Activated naive CD4-positive, alpha-beta T cell treated with anti-CD3 and anti-CD28 coated beads, Interleukin-2, amount 50 U/mL, for 72 hours (primary cell): ENCODE results near the gene TAF4B. TPM values are rescaled to one million over a fixed set of nuclear protein-coding genes. Genes with fewer than 3 reads are reported as not detected.
"Not testable (repeated sequence)": the region's sequence is repeated elsewhere in the genome, so short reads cannot be mapped to it uniquely, and the experiment has no call there.

Experiments used
- ATAC-seq, 2 donors: fragments of 150-1000 bp; cut with Tn5 transposase; 2 replicates each; pipeline ENCODE4 v1.10.0; 2021; ENCODE audit warnings: mild to moderate bottlenecking in 2 of 2, moderate library complexity in 2 of 2
- DNase-seq, 2 donors: peaks; one replicate each; pipeline ENCODE4 v3.0.0; 2021 to 2022; ENCODE audit warnings: low spot score in 2 of 2
- H3K27ac Mint-ChIP-seq, 2 donors: one replicate each; pipeline ENCODE4 v1.8.0; 2022; ENCODE audit warnings: mild to moderate bottlenecking in 2 of 2, mixed read lengths in 2 of 2
- H3K36me3 Mint-ChIP-seq, 2 donors: one replicate each; pipeline ENCODE4 v1.8.0; 2022; ENCODE audit warnings: mixed read lengths in 2 of 2
- H3K9me3 Mint-ChIP-seq, 2 donors: one replicate each; pipeline ENCODE4 v1.8.0; 2022; ENCODE audit warnings: mixed read lengths in 2 of 2
- total RNA-seq, 2 donors: library from RNA; stranded (reverse); gene quantifications; one replicate each; pipeline ENCODE4 v1.2.3, GENCODE V29; 2022

The TAF4B gene
- total RNA-seq, 2 donors from 2014 or later, result 12.7 to 29.1 TPM

DNA sequence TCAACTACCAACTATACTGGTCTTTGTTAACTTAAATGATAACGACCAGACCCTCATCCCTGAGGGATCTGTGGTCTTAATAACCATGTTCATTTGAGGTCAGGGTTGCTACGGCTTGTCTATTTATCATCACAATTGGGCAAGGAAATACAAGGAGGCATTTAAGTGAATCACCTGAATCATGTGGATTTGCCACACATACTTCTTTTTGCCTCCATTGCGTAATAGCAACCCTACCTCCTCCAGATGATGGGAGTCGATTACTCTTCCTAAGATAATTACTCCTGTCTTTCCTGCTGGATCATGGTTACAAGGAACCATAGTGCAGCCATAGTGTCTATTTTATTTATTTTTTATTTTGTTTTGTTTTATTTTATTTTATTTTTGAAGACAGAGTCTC, 42.2 kb downstream of the TAF4B start:
- no peak overlapping the region for H3K27ac Mint-ChIP-seq
- no peak for ATAC-seq
- no peaks in the 10 kb centered on the region for H3K9me3 Mint-ChIP-seq
- peaks cover 5 to 10% of the 10 kb centered on the region in 2 donors for H3K36me3 Mint-ChIP-seq
- DNase-seq, result no peak

- H3K36me3 Mint-ChIP-seq, result peaks cover 5 to 10% of the 10 kb centered on the region in 2 donors
- no peak for DNase-seq
- no peak overlapping the region for H3K27ac Mint-ChIP-seq
- no peak for ATAC-seq
- no peaks in the 10 kb centered on the region for H3K9me3 Mint-ChIP-seq
These were observed 45.8 kb downstream of the TAF4B start for GRCh38 chr18:26271917-26272549.

DNA sequence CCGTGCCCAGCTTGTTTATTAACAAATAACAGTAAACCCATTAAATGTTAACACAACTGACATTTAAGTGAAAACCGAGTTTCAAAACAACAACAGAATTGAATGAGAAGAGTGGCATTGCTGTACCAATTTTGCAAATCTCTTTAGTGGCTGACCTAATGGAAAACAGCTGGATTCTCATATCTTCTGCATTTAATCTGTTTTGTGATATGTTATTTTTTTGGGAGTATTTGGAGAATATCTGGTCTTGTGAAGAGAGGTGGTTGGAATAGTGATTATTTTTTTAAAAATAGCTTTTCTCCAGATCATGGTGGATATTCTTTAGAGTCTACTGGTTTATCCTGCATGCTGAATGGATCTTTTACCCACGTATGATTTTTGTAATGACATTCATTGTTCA, 51.1 kb downstream of the TAF4B start:
- Mint-ChIP-seq H3K9me3 (no peaks in the 10 kb centered on the region), H3K27ac (no peak overlapping the region), H3K36me3 (peaks cover 9 to 41% of the 10 kb centered on the region in 2 donors)
- DNase-seq (no peak), ATAC-seq (no peak)

- peaks cover 22 to 53% of the 10 kb centered on the region in 2 donors for H3K36me3 Mint-ChIP-seq
- no peaks in the 10 kb centered on the region for H3K9me3 Mint-ChIP-seq
- no peak overlapping the region for H3K27ac Mint-ChIP-seq
- ATAC-seq (no peak), DNase-seq (no peak)
These were observed 53.2 kb downstream of the TAF4B start for GRCh38 chr18:26279428-26279827.

DNA sequence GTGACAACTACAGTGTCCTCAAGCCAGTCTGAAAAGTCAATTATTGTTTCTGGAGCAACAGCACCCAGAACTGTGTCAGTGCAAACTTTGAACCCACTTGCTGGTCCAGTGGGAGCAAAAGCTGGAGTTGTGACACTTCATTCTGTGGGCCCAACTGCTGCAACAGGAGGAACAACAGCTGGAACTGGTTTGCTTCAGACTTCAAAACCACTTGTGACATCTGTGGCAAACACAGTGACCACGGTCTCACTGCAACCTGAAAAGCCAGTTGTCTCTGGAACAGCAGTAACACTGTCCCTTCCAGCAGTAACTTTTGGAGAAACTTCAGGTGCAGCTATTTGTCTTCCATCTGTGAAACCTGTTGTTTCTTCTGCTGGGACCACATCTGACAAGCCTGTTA, 59.8 kb downstream of the TAF4B start:
- Mint-ChIP-seq H3K27ac (no peak overlapping the region), H3K9me3 (no peaks in the 10 kb centered on the region), H3K36me3 (peaks cover 32 to 40% of the 10 kb centered on the region in 2 donors)
- ATAC-seq (no peak), DNase-seq (no peak)

- H3K27ac Mint-ChIP-seq, result no peak overlapping the region
- no peak for ATAC-seq
These were observed 61.4 kb downstream of the TAF4B start for GRCh38 chr18:26287644-26288043.

GRCh38 chr18:26290385-26290784, 64.1 kb downstream of the TAF4B start:
- DNase-seq, result no peak
- no peak for ATAC-seq
- no peak overlapping the region for H3K27ac Mint-ChIP-seq
- H3K9me3 Mint-ChIP-seq, result no peaks in the 10 kb centered on the region
- peaks cover 23 to 29% of the 10 kb centered on the region in 2 donors for H3K36me3 Mint-ChIP-seq

More at GRCh38 chr18:26287644-26288043, 61.4 kb downstream of the TAF4B start:
- H3K9me3 Mint-ChIP-seq, result no peaks in the 10 kb centered on the region
- peaks cover 30 to 39% of the 10 kb centered on the region in 2 donors for H3K36me3 Mint-ChIP-seq
- DNase-seq, result no peak

- Mint-ChIP-seq H3K36me3 (peaks cover 23 to 31% of the 10 kb centered on the region in 2 donors), H3K9me3 (no peaks in the 10 kb centered on the region), H3K27ac (no peak overlapping the region)
- ATAC-seq (peak in 1 of 2 donors; percentile 46), DNase-seq (no peak)
These were observed 67.7 kb downstream of the TAF4B start for GRCh38 chr18:26293982-26294381.

GRCh38 chr18:26298107-26298506, 71.9 kb downstream of the TAF4B start:
- Mint-ChIP-seq H3K27ac (no peak overlapping the region), H3K36me3 (peaks cover 18 to 24% of the 10 kb centered on the region in 2 donors), H3K9me3 (no peaks in the 10 kb centered on the region)
- DNase-seq, result no peak
- ATAC-seq, result no peak

DNA sequence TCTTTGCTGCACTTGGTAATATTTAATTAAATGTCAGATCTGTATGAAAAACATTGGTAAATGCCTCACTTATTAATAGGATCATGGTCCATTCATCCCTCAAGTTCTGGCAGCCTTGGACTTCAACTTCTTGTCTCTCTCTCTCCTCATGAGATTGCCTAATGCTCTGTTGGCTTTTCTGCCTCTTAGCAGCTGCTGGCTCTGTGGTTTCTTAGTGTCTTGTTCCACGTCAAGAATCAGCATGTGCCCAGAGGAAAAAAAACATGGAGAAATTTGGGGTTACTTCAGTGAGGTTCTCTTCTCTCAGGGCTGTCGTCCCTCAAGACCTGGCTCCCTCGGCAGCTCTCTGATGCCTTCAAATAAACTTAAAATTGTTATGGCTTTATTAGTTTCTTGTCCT, 75.4 kb downstream of the TAF4B start:
- Mint-ChIP-seq H3K36me3 (peaks cover 2 to 13% of the 10 kb centered on the region in 2 donors), H3K27ac (no peak overlapping the region), H3K9me3 (no peaks in the 10 kb centered on the region)
- DNase-seq (no peak), ATAC-seq (no peak)

DNA sequence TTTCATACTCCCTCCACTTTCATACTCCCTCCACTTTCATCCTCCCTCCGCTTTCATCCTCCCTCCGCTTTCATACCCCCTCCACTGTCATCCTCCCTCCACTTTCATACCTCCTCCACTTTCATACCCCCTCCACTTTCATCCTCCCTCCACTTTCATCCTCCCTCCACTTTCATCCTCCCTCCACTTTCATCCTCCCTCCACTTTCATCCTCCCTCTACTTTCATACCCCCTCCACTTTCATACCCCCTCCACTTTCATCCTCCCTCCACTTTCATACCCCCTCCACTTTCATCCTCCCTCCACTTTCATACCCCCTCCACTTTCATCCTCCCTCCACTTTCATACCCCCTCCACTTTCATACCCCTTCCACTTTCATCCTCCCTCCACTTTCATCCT, 77.0 kb downstream of the TAF4B start:
- H3K27ac Mint-ChIP-seq, H3K9me3 Mint-ChIP-seq, H3K36me3 Mint-ChIP-seq, ATAC-seq, DNase-seq: not testable (repeated sequence)

DNA sequence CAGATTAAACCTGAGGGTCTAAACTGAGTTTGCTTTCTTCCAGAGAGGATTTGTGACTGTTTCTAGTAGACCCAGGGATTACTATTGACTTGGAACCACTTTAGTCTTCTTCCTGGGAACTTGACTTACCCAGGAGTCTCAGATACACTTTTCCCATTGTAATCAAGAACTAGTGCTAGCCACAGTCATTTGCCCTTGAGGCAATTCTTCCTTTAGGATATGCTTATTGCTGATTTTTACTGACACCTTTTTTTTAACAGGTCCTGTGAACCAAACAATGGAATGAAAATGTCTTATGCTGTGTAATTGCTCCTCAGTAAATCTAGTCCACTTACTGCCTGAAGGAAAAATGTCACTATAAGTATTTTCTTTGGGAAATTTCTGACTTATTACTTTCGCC, 78.3 kb downstream of the TAF4B start:
- no peak for DNase-seq
- peaks cover 0 to 6% of the 10 kb centered on the region in 2 donors for H3K36me3 Mint-ChIP-seq
- no peak for ATAC-seq
- no peaks in the 10 kb centered on the region for H3K9me3 Mint-ChIP-seq
- no peak overlapping the region for H3K27ac Mint-ChIP-seq

- DNase-seq (peak in 1 of 2 donors; percentile 12), ATAC-seq (peak in 1 of 2 donors; percentile 49)
- Mint-ChIP-seq H3K36me3 (peaks cover 0 to 6% of the 10 kb centered on the region in 2 donors), H3K27ac (no peak overlapping the region), H3K9me3 (no peaks in the 10 kb centered on the region)
These were observed 81.0 kb downstream of the TAF4B start for GRCh38 chr18:26307161-26307773.

DNA sequence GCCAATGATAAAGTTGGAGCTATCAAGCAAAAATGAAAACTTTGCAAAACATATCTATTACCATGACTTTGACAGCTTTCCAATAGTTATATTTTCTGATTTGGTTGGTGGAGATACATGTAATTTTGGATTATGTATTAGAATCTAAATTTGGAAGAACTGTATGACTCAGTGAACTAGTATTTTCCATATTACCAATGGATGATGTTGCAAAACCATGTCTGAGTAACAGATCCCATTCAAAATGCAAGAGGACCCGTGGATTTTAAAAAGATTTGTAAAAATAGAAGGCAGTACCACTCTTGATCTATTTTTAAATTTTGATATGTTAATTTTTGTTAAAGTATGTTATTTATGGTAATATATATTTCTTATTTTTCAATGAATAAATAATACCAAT, 83.0 kb downstream of the TAF4B start:
- no peaks in the 10 kb centered on the region for H3K36me3 Mint-ChIP-seq
- ATAC-seq (no peak), DNase-seq (no peak)
- H3K9me3 Mint-ChIP-seq, result no peaks in the 10 kb centered on the region
- H3K27ac Mint-ChIP-seq, result no peak overlapping the region

DNA sequence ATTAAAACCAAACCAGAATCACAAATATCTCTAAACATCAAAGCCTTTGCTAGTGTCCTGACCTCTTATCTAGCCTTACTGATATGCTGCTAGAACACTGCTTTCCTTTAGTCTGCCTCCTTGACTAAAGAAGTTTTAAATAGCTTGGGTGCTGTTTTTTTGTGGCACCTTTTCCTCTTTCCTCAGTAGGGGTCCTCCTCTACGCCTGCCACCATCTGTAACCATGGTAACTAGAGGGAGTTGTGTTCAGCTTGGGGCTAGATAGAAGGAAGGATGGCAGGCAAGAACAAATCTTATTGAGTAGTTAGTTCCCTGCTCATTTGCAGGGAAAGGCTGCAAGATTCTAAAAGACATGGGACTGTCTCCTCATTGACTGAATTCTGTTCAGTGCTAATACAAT, 86.0 kb downstream of the TAF4B start:
- H3K9me3 Mint-ChIP-seq, result no peaks in the 10 kb centered on the region
- ATAC-seq (no peak), DNase-seq (no peak)
- H3K36me3 Mint-ChIP-seq, result peaks cover 0 to 6% of the 10 kb centered on the region in 2 donors
- peak overlapping the region in 1 of 2 donors; percentile 61 for H3K27ac Mint-ChIP-seq

GRCh38 chr18:26317398-26317797, 91.2 kb downstream of the TAF4B start:
- no peak for DNase-seq
- Mint-ChIP-seq H3K27ac (no peak overlapping the region), H3K36me3 (peaks cover under 1 to 14% of the 10 kb centered on the region in 2 donors), H3K9me3 (no peaks in the 10 kb centered on the region)
- no peak for ATAC-seq

DNA sequence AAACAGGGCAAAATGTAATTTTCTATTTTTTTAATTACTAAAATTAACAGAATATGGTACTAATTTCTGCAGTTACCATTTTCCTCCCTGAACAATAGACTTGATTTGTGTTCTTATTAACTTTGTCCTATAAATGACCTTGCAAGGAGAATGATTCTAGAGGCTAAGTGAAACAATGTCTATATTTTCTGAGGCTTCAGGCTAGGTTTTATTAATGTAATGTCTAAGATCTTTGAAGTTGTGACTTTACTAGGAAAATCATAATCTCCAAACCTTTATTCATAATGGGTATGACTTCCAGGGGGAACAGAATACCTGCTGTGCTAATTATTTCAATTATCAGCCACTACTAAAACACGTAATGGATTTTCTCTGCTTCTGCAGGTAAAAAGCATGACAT, 94.4 kb downstream of the TAF4B start:
- DNase-seq, result no peak
- ATAC-seq, result no peak
- no peaks in the 10 kb centered on the region for H3K9me3 Mint-ChIP-seq
- H3K27ac Mint-ChIP-seq, result no peak overlapping the region
- peaks cover 17 to 20% of the 10 kb centered on the region in 2 donors for H3K36me3 Mint-ChIP-seq
